ENCODE results near the gene SPRY1. TPM values are rescaled to one million over a fixed set of nuclear protein-coding genes. Genes with fewer than 3 reads are reported as not detected.

Gene SPRY1
- total and polyA plus RNA-seq, 2 of the 8 experiments (the other 6 are each of a cell fraction or from before 2014, with no cell fraction given), result 11.7 to 56.2 TPM

- no peak overlapping the region for H2BK20ac ChIP-seq (ENCODE audit: low read length)
- H4K91ac ChIP-seq (replicated peaks; ENCODE audit: insufficient read length, low read length), result no peak overlapping the region
- no peak overlapping the region for H2BK5ac ChIP-seq (ENCODE audit: low read depth, low read length)
- no peak overlapping the region for H4K5ac ChIP-seq (ENCODE audit: insufficient read length, low read depth, low read length)
- no peak for TF ChIP-seq CBX5 (IDR thresholded peaks at IDR 0.05; ENCODE audit: low read depth, low read length)
- TF ChIP-seq YY1 (IDR thresholded peaks at IDR 0.05; ENCODE audit: low read depth, low read length), result no peak
- TF ChIP-seq SIX5 (IDR thresholded peaks at IDR 0.05; ENCODE audit: low read depth, low read length), result no peak
- no peak for TF ChIP-seq CREB1 (IDR thresholded peaks at IDR 0.05)
- TF ChIP-seq CHD1 (IDR thresholded peaks at IDR 0.05; ENCODE audit: low read depth, low read length), result no peak
- no peak for TF ChIP-seq ATF2 (IDR thresholded peaks at IDR 0.05; ENCODE audit: low read length)
- no peak for TF ChIP-seq POLR2A (IDR thresholded peaks at IDR 0.05; ENCODE audit: control extremely low read depth in 1 of 2, low read depth in 2 of 2, low read length in 2 of 2)
- TF ChIP-seq ASH2L (IDR thresholded peaks at IDR 0.05; ENCODE audit: low read length), result no peak
- no peak overlapping the region for H3K23ac ChIP-seq (ENCODE audit: insufficient read length)
- H3K9ac ChIP-seq (replicated peaks in 1 of 4; ENCODE audit: extremely low read depth in 1 of 4, low read depth in 3 of 4, low read length in 3 of 4), result no peak overlapping the region
- no peak overlapping the region for H4K8ac ChIP-seq (ENCODE audit: extremely low read depth, insufficient read depth, low read length)
- DNase-seq (ENCODE audit: low read depth in 1 of 2, low spot score in 2 of 2), result no peak
- no peaks in the 10 kb centered on the region for H3K27me3 ChIP-seq (replicated peaks in 1 of 4; ENCODE audit: control insufficient read depth in 3 of 4, extremely low read depth in 1 of 4, insufficient read depth in 3 of 4, low read length in 3 of 4)
- H3K14ac ChIP-seq (ENCODE audit: insufficient read length), result no peak overlapping the region
- ChIA-PET POLR2A (ENCODE audit: partially characterized antibody) (interaction anchor here (0.9 to 1.4 kb wide), 2 partner anchors 10 to 11 kb away, joined by 3 to 5 read pairs; partner anchors contain the start of gene SPRY1), CTCF (ENCODE audit: partially characterized antibody) (interaction anchor here (0.8 to 2.2 kb wide), 5 partner anchors 17 to 251 kb away, joined by 3 to 6 read pairs (median 4); no protein-coding TSS in a partner anchor)
- H2BK15ac ChIP-seq (ENCODE audit: low read length), result no peak overlapping the region
- 88% methylated on average over 4 of the region's 4 CpGs; no CpG with 5 or more reads in 1 of the 2 experiments for WGBS, 2 experiments (ENCODE audit: extremely low coverage in 1 of 2, insufficient coverage in 1 of 2, insufficient read length in 1 of 2, insufficient replicate concordance in 2 of 2, low coverage in 1 of 2, low lambda C conversion rate in 2 of 2, missing lambda C conversion rate in 1 of 2)
- H3K79me1 ChIP-seq (ENCODE audit: low read depth, low read length), result peaks cover 1% of the 10 kb centered on the region; the same call in 1 of the 2 replicates
- no peak overlapping the region for H2AK5ac ChIP-seq (ENCODE audit: low read depth, low read length)
- no peak overlapping the region for H2BK12ac ChIP-seq (ENCODE audit: low read depth, low read length)
- H3K79me2 ChIP-seq (ENCODE audit: control insufficient read depth in 1 of 2, insufficient read depth in 2 of 2, low read length in 2 of 2), result peaks cover 7 to 55% of the 10 kb centered on the region in 2 experiments
- H3K4ac ChIP-seq (replicated peaks; ENCODE audit: insufficient read length, low read depth, low read length), result no peak overlapping the region
- no peak overlapping the region for H3K18ac ChIP-seq (ENCODE audit: extremely low read depth, low read length)
- H3K4me3 ChIP-seq (ENCODE audit: extremely low read depth in 1 of 4, insufficient read depth in 2 of 4, low read depth in 3 of 4, low read length in 4 of 4), result no peak overlapping the region
- no peaks in the 10 kb centered on the region; the same call in 1 of the 2 replicates for H3K23me2 ChIP-seq (ENCODE audit: low read depth, low read length)
- no peak overlapping the region for H2BK120ac ChIP-seq (replicated peaks; ENCODE audit: low read depth, low read length)
- H2AFZ ChIP-seq (ENCODE audit: low read length), result no peak overlapping the region
- no peak overlapping the region for H3K27ac ChIP-seq (ENCODE audit: low read depth, low read length)
- no peak overlapping the region for H3K56ac ChIP-seq (replicated peaks; ENCODE audit: insufficient read length, low read depth, low read length)
- H3K36me3 ChIP-seq (ENCODE audit: control insufficient read depth in 2 of 4, insufficient read depth in 4 of 4, low read length in 3 of 4), result peaks cover 7 to 28% (median 11%) of the 10 kb centered on the region in 4 experiments
- H3K4me2 ChIP-seq (ENCODE audit: insufficient read depth in 1 of 2, low read depth in 2 of 2, low read length in 2 of 2), result no peak overlapping the region
- H3K9me3 ChIP-seq (ENCODE audit: insufficient read depth in 2 of 2, low read depth in 1 of 2, low read length in 1 of 2), result no peaks in the 10 kb centered on the region
- peaks cover 0 to 7% (median 2%) of the 10 kb centered on the region in 4 experiments; a peak in 3 of 7 replicates for H3K4me1 ChIP-seq (replicated peaks in 1 of 4; ENCODE audit: control insufficient read depth in 3 of 4, insufficient read depth in 4 of 4, low read length in 3 of 4)
- no peak for FAIRE-seq
- H4K20me1 ChIP-seq (replicated peaks in 1 of 2; ENCODE audit: control insufficient read depth in 1 of 2, insufficient read depth in 2 of 2, low read length in 2 of 2), result peaks cover 6% of the 10 kb centered on the region in 2 experiments
These were observed 10.3 kb downstream of the SPRY1 start for GRCh38 chr4:123406872-123407271.
